SK-N-SH (cell line): ENCODE results near the gene UBR3. TPM values are rescaled to one million over a fixed set of nuclear protein-coding genes. Genes with fewer than 3 reads are reported as not detected.
"Not testable (repeated sequence)": the region's sequence is repeated elsewhere in the genome, so short reads cannot be mapped to it uniquely, and the experiment has no call there.

Experiments used
- CTCF ChIA-PET: fragments of 300-600, 350-600 bp; formaldehyde crosslinking; extraction: SDS; loops from one replicate; lab custom pipeline; 2021; lab: Yijun Ruan, JAX
- POLR2A ChIA-PET: fragments of 350-600 bp; sonication (Branson Sonifier 250); formaldehyde crosslinking; extraction: SDS; loops from one replicate; lab custom pipeline; 2020; ENCODE audit warnings: antibody characterized with exemption, inconsistent platforms; lab: Yijun Ruan, JAX
- DNase-seq: peaks from one replicate; pipeline ENCODE4 v3.0.0; 2012
- H2AFZ ChIP-seq: fragments of 200-600 bp; sonication (generic); 2 replicates; pipeline ENCODE4 v1.8.1; 2016; ENCODE audit warnings: antibody characterized with exemption, mild to moderate bottlenecking, low read depth
- H3F3A ChIP-seq: fragments of 200-600 bp; sonication (generic); replicated peaks from 2 replicates; pipeline ENCODE3; 2016; ENCODE audit warnings: antibody characterized with exemption, mild to moderate bottlenecking; ENCODE audit not compliant: insufficient read depth
- H3K27ac ChIP-seq, 2 experiments: fragments of 200-500 bp in 1 of 2; fragments of 200-600 bp in 1 of 2; sonication (Bioruptor generic) in 1 of 2; sonication (generic), shearing (Covaris generic) in 1 of 2; 2 replicates each; pipeline versions ENCODE4 v1.5.1 to v1.6.1; 2014 to 2016; ENCODE audit warnings: low read depth in 2 of 2, inconsistent platforms in 1 of 2, low read length in 1 of 2, mild to moderate bottlenecking in 1 of 2, mixed read lengths in 1 of 2
- H3K27me3 ChIP-seq: fragments of 200-600 bp; sonication (generic), shearing (Covaris generic); 2 replicates; pipeline ENCODE4 v1.6.1; 2016; ENCODE audit warnings: mixed run types; ENCODE audit not compliant: insufficient read depth
- H3K36me3 ChIP-seq, 2 experiments: fragments of 200-500 bp in 1 of 2; fragments of 200-600 bp in 1 of 2; sonication (Bioruptor generic) in 1 of 2; sonication (generic) in 1 of 2; replicated peaks in 1 of 2; 2 replicates each; pipeline versions ENCODE3 to v1.5.1; 2014 to 2016; ENCODE audit warnings: low read length in 1 of 2, mild to moderate bottlenecking in 1 of 2; ENCODE audit not compliant: insufficient read depth in 2 of 2, control insufficient read depth in 1 of 2
- H3K4me1 ChIP-seq, 2 experiments: fragments of 200-500 bp in 1 of 2; fragments of 200-600 bp in 1 of 2; sonication (Bioruptor generic) in 1 of 2; sonication (generic), shearing (Covaris generic) in 1 of 2; 2 replicates each; pipeline versions ENCODE4 v1.5.1 to v1.6.1; 2014 to 2016; ENCODE audit warnings: low read depth in 1 of 2, low read length in 1 of 2, mixed run types in 1 of 2; ENCODE audit not compliant: insufficient read depth in 2 of 2, control insufficient read depth in 1 of 2
- H3K4me2 ChIP-seq: fragments of 200-600 bp; sonication (generic), shearing (Covaris generic); 2 replicates; pipeline ENCODE4 v1.6.1; 2017; ENCODE audit warnings: mixed run types
- H3K4me3 ChIP-seq, 2 experiments: fragments of 200-500 bp in 1 of 2; fragments of 200-600 bp in 1 of 2; sonication (Bioruptor generic) in 1 of 2; sonication (generic), shearing (Covaris generic) in 1 of 2; 2 replicates each; pipeline versions ENCODE4 v1.5.1 to v1.8.1; 2014 to 2016; ENCODE audit warnings: low read depth in 2 of 2, inconsistent platforms in 1 of 2, low read length in 1 of 2, mild to moderate bottlenecking in 1 of 2, mixed read lengths in 1 of 2, moderate library complexity in 1 of 2
- H3K79me2 ChIP-seq: fragments of 200-600 bp; sonication (generic); 2 replicates; pipeline ENCODE4 v1.8.1; 2017; ENCODE audit warnings: mild to moderate bottlenecking; ENCODE audit not compliant: insufficient read depth
- H3K9ac ChIP-seq: fragments of 200-600 bp; sonication (generic); 2 replicates; pipeline ENCODE4 v1.6.1; 2017; ENCODE audit warnings: mixed run types
- H3K9me2 ChIP-seq: fragments of 200-600 bp; sonication (generic); 2 replicates; pipeline ENCODE4 v1.6.1; 2017; ENCODE audit warnings: mixed run types
- H3K9me3 ChIP-seq: fragments of 200-600 bp; sonication (generic); 2 replicates; pipeline ENCODE4 v1.6.1; 2017; ENCODE audit warnings: mixed run types, mild to moderate bottlenecking, moderate library complexity
- H4K20me1 ChIP-seq: fragments of 200-600 bp; sonication (generic); 2 replicates; pipeline ENCODE4 v1.6.1; 2017; ENCODE audit warnings: mild to moderate bottlenecking, mixed run types; ENCODE audit not compliant: insufficient read depth
- EP300 ChIP-seq, 2 experiments: IDR thresholded peaks; 2 replicates each; pipeline versions ENCODE4 v1.4.0 to v1.6.1; 2012; ENCODE audit warnings: borderline replicate concordance in 1 of 2, low read depth in 1 of 2, low read length in 1 of 2
- EZH2phosphoT487 ChIP-seq: fragments of 200-600 bp; sonication (generic); IDR thresholded peaks from 2 replicates; pipeline ENCODE4 v1.6.1; 2017; ENCODE audit warnings: low read depth, mixed run types, mild to moderate bottlenecking, antibody characterized with exemption, moderate library complexity, borderline replicate concordance
- FOXJ3 ChIP-seq: sonication (generic); formaldehyde crosslinking; IDR thresholded peaks from 2 replicates; pipeline ENCODE4 v1.5.1; 2020; ENCODE audit warnings: mild to moderate bottlenecking, missing genetic modification reagents
- FOXM1 ChIP-seq: IDR thresholded peaks from 2 replicates; pipeline ENCODE4 v1.4.0; 2012; ENCODE audit warnings: low read depth, mild to moderate bottlenecking
- GATA2 ChIP-seq: sonication (generic); formaldehyde crosslinking; IDR thresholded peaks from 2 replicates; pipeline ENCODE4 v1.5.0; 2020; ENCODE audit warnings: mild to moderate bottlenecking, missing genetic modification reagents
- IRF3 ChIP-seq: fragments of 150-350 bp; IDR thresholded peaks from 2 replicates; pipeline ENCODE4 v1.6.1; 2016; ENCODE audit warnings: mild to moderate bottlenecking, low read depth, low read length
- MEF2A ChIP-seq: IDR thresholded peaks from 2 replicates; pipeline ENCODE4 v1.4.0; 2012; ENCODE audit warnings: low read depth, borderline replicate concordance
- MXI1 ChIP-seq: IDR thresholded peaks from 2 replicates; pipeline ENCODE4 v1.6.1; 2012; ENCODE audit warnings: mild to moderate bottlenecking, low read depth, low read length, improper control_type of control experiment
- NFIC ChIP-seq: IDR thresholded peaks from 2 replicates; pipeline ENCODE4 v1.4.0; 2012; ENCODE audit warnings: borderline replicate concordance
- RAD21 ChIP-seq: IDR thresholded peaks from 2 replicates; pipeline ENCODE4 v1.6.1; 2012; ENCODE audit warnings: mild to moderate bottlenecking, low read length
- RCOR1 ChIP-seq: fragments of 150-350 bp; IDR thresholded peaks from 2 replicates; pipeline ENCODE4 v1.6.1; 2017; ENCODE audit warnings: antibody characterized with exemption, low read length
- REST ChIP-seq: IDR thresholded peaks from 2 replicates; pipeline ENCODE4 v1.6.1; 2012; ENCODE audit warnings: mild to moderate bottlenecking, low read depth, low read length, moderate library complexity
- RFX5 ChIP-seq: IDR thresholded peaks from 2 replicates; pipeline ENCODE4 v1.6.1; 2012; ENCODE audit warnings: mild to moderate bottlenecking, improper control_type of control experiment, low read length
- SMC3 ChIP-seq: IDR thresholded peaks from 2 replicates; pipeline ENCODE4 v1.6.1; 2012; ENCODE audit warnings: low read depth, low read length, improper control_type of control experiment
- TAF1 ChIP-seq: IDR thresholded peaks from 2 replicates; pipeline ENCODE4 v1.6.1; 2012; ENCODE audit warnings: low read depth, mild to moderate bottlenecking, low read length, moderate library complexity, borderline replicate concordance
- TEAD4 ChIP-seq: IDR thresholded peaks from 2 replicates; pipeline ENCODE4 v1.4.0; 2012; ENCODE audit warnings: mild to moderate bottlenecking, borderline replicate concordance; ENCODE audit not compliant: insufficient read depth
- USF2 ChIP-seq: fragments of 150-350 bp; IDR thresholded peaks from 2 replicates; pipeline ENCODE4 v1.6.1; 2017; ENCODE audit warnings: antibody characterized with exemption, low read length, low read depth, borderline replicate concordance
- YY1 ChIP-seq: IDR thresholded peaks from 2 replicates; pipeline ENCODE4 v1.4.0; 2012; ENCODE audit warnings: low read depth, mild to moderate bottlenecking
- WGBS: methylation state at CpG from one replicate; pipeline ENCODE4 v1.1.6; 2017; ENCODE audit warnings: low lambda C conversion rate; 5-methylcytosine and 5-hydroxymethylcytosine counted together
- polyA plus RNA-seq, 3 experiments: library from polyadenylated mRNA; depleted of rRNA; stranded (reverse); fragments of >200 nt; gene quantifications; 2 replicates each; pipeline ENCODE4 v1.2.3, GENCODE V29; 2012

Gene UBR3
- polyA plus RNA-seq, 1 of the 3 experiments (the other 2 are of a cell fraction): 5.2 TPM

GRCh38 chr2:169867579-169867978 is 40.3 kb downstream of the UBR3 start (continued):
- no peak for TF ChIP-seq IRF3
- TF ChIP-seq YY1: no peak
- TF ChIP-seq TEAD4: no peak
- no peak for TF ChIP-seq RAD21
- TF ChIP-seq FOXJ3 (CRISPR knock-in tag): no peak

- Histone ChIP-seq H3K79me2 (peaks cover 57% of the 10 kb centered on the region), H3K4me3 (no peak overlapping the region), H3K9me2 (no peaks in the 10 kb centered on the region), H3K4me2 (no peak overlapping the region), H3K9me3 (no peaks in the 10 kb centered on the region), H3K4me1 (peaks cover 0 to 2% of the 10 kb centered on the region in 2 experiments; a peak in 2 of 4 replicates), H4K20me1 (0 out of 2 replicates have a peak, but pooled peaks cover 7% of the 10 kb centered on the region), H3K36me3 (peaks cover 0 to 9% of the 10 kb centered on the region in 2 experiments), H3K27ac (0 out of 4 replicates have a peak overlapping the region, but pooled peaks of 1 of the 2 experiments have one; percentile 9), H3F3A (peaks cover 10% of the 10 kb centered on the region), H2AFZ (no peak overlapping the region), H3K9ac (no peak overlapping the region), H3K27me3 (no peaks in the 10 kb centered on the region)
- 91% methylated on average over 7 of the region's 7 CpGs for WGBS
- no peak for TF ChIP-seq REST
- TF ChIP-seq NFIC: no peak
- TF ChIP-seq RAD21: no peak
- TF ChIP-seq USF2: no peak
- no peak for TF ChIP-seq MEF2A
- TF ChIP-seq RCOR1: no peak
- TF ChIP-seq TEAD4: no peak
- TF ChIP-seq TAF1: no peak
- TF ChIP-seq EZH2phosphoT487: no peak
- no peak for TF ChIP-seq FOXM1
- TF ChIP-seq RFX5: no peak
- TF ChIP-seq EP300 (IDR thresholded peaks at IDR 0.05; ENCODE audit: borderline replicate concordance in 1 of 2, low read depth in 1 of 2, low read length in 1 of 2): no peak
- no peak for TF ChIP-seq GATA2
- no peak for TF ChIP-seq MXI1
- TF ChIP-seq SMC3: no peak
- ChIA-PET CTCF (interaction anchor here (1.1 kb wide), 1 partner anchor 391 kb away, joined by 3 read pairs; no protein-coding TSS in a partner anchor), POLR2A (no interaction called here)
- DNase-seq: no peak
Observed at GRCh38 chr2:169868951-169869350, 41.7 kb downstream of the UBR3 start.

- H3K9ac ChIP-seq, H2AFZ ChIP-seq, POLR2A ChIA-PET, H3K9me2 ChIP-seq, H3K9me3 ChIP-seq, H3K4me2 ChIP-seq, H3K27me3 ChIP-seq, H3K27ac ChIP-seq, H3K4me3 ChIP-seq, H3F3A ChIP-seq, CTCF ChIA-PET, H4K20me1 ChIP-seq, DNase-seq, H3K4me1 ChIP-seq: not testable (repeated sequence)
- 92% methylated on average over 9 of the region's 9 CpGs for WGBS
- Histone ChIP-seq H3K79me2 (peaks cover 38% of the 10 kb centered on the region), H3K36me3 (peaks cover 0 to 10% of the 10 kb centered on the region in 2 experiments)
Observed at GRCh38 chr2:169871369-169871768, 44.1 kb downstream of the UBR3 start.
